Astrocyte (in vitro differentiated cells and primary cell): ENCODE measurements around the gene TES. TPM values are rescaled to one million over a fixed set of nuclear protein-coding genes. Genes with fewer than 3 reads are reported as not detected.

Experiments
- DNase-seq: peaks from one replicate; pipeline ENCODE4 v3.0.0-alpha.2; 2010; ENCODE audit warnings: low read depth
- FAIRE-seq: peaks from 2 replicates; lab custom pipeline; 2011; peaks lifted over from hg19 to GRCh38; lab: Jason Lieb, UNC
- H2AFZ ChIP-seq: 2 replicates; pipeline ENCODE4 v1.6.0; 2012; ENCODE audit warnings: low read depth, low read length, inconsistent platforms
- H3K27ac ChIP-seq: 2 replicates; pipeline ENCODE4 v1.5.1; 2011; ENCODE audit warnings: low read depth, low read length, inconsistent platforms
- H3K27me3 ChIP-seq: 2 replicates; pipeline ENCODE4 v1.6.0; 2011; ENCODE audit warnings: low read length, inconsistent platforms; ENCODE audit not compliant: insufficient read depth
- H3K36me3 ChIP-seq: 2 replicates; pipeline ENCODE4 v1.5.1; 2011; ENCODE audit warnings: low read length, inconsistent platforms; ENCODE audit not compliant: insufficient read depth
- H3K4me1 ChIP-seq: 2 replicates; pipeline ENCODE4 v1.5.1; 2011; ENCODE audit warnings: low read length, inconsistent platforms; ENCODE audit not compliant: insufficient read depth
- H3K4me2 ChIP-seq: 2 replicates; pipeline ENCODE4 v1.6.0; 2012; ENCODE audit warnings: low read length, inconsistent platforms
- H3K4me3 ChIP-seq: 2 replicates; pipeline ENCODE4 v1.5.1; 2011; ENCODE audit warnings: low read depth, mild to moderate bottlenecking, low read length, inconsistent platforms; ENCODE audit not compliant: insufficient read depth
- H3K79me2 ChIP-seq: 2 replicates; pipeline ENCODE4 v1.6.0; 2012; ENCODE audit warnings: mild to moderate bottlenecking, low read length, inconsistent platforms; ENCODE audit not compliant: insufficient read depth
- H3K9ac ChIP-seq: 2 replicates; pipeline ENCODE4 v1.6.0; 2012; ENCODE audit warnings: mild to moderate bottlenecking, low read length, inconsistent platforms
- H3K9me3 ChIP-seq: 2 replicates; pipeline ENCODE4 v1.5.1; 2012; ENCODE audit warnings: low read depth, mild to moderate bottlenecking, low read length, inconsistent platforms; ENCODE audit not compliant: insufficient read depth
- H4K20me1 ChIP-seq: 2 replicates; pipeline ENCODE4 v1.6.0; 2012; ENCODE audit warnings: low read length, inconsistent platforms; ENCODE audit not compliant: insufficient read depth
- H3K27ac Mint-ChIP-seq: one replicate; pipeline ENCODE4 v1.8.0; 2021; ENCODE audit warnings: mild to moderate bottlenecking, mixed read lengths; ENCODE audit not compliant: unreplicated experiment
- H3K27me3 Mint-ChIP-seq: one replicate; pipeline ENCODE4 v1.8.0; 2021; ENCODE audit warnings: low read depth, mixed read lengths; ENCODE audit not compliant: unreplicated experiment
- H3K36me3 Mint-ChIP-seq: one replicate; pipeline ENCODE4 v1.8.0; 2021; ENCODE audit warnings: low read depth, mixed read lengths; ENCODE audit not compliant: unreplicated experiment
- H3K4me1 Mint-ChIP-seq: one replicate; pipeline ENCODE4 v1.8.0; 2021; ENCODE audit warnings: low read depth, mixed read lengths; ENCODE audit not compliant: unreplicated experiment
- H3K4me3 Mint-ChIP-seq: one replicate; pipeline ENCODE4 v1.8.0; 2021; ENCODE audit warnings: mild to moderate bottlenecking, moderate library complexity, mixed read lengths; ENCODE audit not compliant: unreplicated experiment
- H3K9me3 Mint-ChIP-seq: one replicate; pipeline ENCODE4 v1.8.0; 2021; ENCODE audit warnings: mild to moderate bottlenecking, mixed read lengths; ENCODE audit not compliant: unreplicated experiment
- EZH2 ChIP-seq: IDR thresholded peaks from 2 replicates; pipeline ENCODE4 v1.6.1; 2012; ENCODE audit warnings: mild to moderate bottlenecking, low read length, inconsistent platforms; ENCODE audit not compliant: insufficient read depth
- total RNA-seq: library from RNA; stranded (reverse); gene quantifications from 2 replicates; pipeline ENCODE4 v1.2.1, GENCODE V29; 2021
- TF ChIP-seq, protein P1 (sequence below): IDR thresholded peaks from 2 replicates; pipeline ENCODE4 v1.5.1; 2011; ENCODE audit warnings: low read depth, mild to moderate bottlenecking, inconsistent platforms, low read length, moderate library complexity; ENCODE audit not compliant: insufficient read depth

Gene TES
- total RNA-seq, 1 donor from 2014 or later: 179 TPM

DNA sequence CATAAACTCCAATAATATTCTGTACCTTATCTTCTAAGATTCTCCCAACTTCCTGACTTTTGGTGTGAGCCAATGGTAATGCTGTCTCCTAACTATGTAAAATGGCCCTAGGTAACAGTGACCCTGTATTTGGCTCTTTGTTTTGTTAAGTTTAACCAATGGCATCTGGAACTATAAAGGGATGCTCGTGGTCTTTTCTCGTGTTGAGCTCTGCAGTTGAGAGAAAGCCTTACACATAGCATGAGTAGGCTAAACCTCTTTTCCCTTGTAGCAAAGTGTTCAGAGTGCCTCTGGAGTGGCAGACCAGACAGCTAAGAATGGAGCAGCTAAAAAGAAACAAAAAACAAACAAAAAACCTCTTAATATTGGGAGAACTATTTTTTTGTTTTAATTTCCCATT lies 5.2 kb downstream of the TES start:
- no peaks in the 10 kb centered on the region for H3K36me3 Mint-ChIP-seq
- H3K9me3 Mint-ChIP-seq: no peaks in the 10 kb centered on the region
- no peak for DNase-seq
- H3K27ac Mint-ChIP-seq: peak overlapping the region; percentile 35
- H4K20me1 ChIP-seq: peaks cover 40% of the 10 kb centered on the region
- no peak overlapping the region for H3K4me2 ChIP-seq
- no peak overlapping the region for H3K27ac ChIP-seq
- no peak for FAIRE-seq
- peak overlapping the region; percentile 50 for H3K4me3 Mint-ChIP-seq
- H3K9me3 ChIP-seq: no peaks in the 10 kb centered on the region
- H3K4me1 Mint-ChIP-seq: peaks cover 43% of the 10 kb centered on the region
- no peaks in the 10 kb centered on the region for H3K27me3 ChIP-seq
- no peak for TF ChIP-seq EZH2
- TF ChIP-seq, protein P1, sequence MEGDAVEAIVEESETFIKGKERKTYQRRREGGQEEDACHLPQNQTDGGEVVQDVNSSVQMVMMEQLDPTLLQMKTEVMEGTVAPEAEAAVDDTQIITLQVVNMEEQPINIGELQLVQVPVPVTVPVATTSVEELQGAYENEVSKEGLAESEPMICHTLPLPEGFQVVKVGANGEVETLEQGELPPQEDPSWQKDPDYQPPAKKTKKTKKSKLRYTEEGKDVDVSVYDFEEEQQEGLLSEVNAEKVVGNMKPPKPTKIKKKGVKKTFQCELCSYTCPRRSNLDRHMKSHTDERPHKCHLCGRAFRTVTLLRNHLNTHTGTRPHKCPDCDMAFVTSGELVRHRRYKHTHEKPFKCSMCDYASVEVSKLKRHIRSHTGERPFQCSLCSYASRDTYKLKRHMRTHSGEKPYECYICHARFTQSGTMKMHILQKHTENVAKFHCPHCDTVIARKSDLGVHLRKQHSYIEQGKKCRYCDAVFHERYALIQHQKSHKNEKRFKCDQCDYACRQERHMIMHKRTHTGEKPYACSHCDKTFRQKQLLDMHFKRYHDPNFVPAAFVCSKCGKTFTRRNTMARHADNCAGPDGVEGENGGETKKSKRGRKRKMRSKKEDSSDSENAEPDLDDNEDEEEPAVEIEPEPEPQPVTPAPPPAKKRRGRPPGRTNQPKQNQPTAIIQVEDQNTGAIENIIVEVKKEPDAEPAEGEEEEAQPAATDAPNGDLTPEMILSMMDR: no peak
- no peaks in the 10 kb centered on the region for H3K36me3 ChIP-seq
- peaks cover 93% of the 10 kb centered on the region for H3K79me2 ChIP-seq
- H3K27me3 Mint-ChIP-seq: no peaks in the 10 kb centered on the region
- no peak overlapping the region for H3K9ac ChIP-seq
- H2AFZ ChIP-seq: no peak overlapping the region
- H3K4me3 ChIP-seq: no peak overlapping the region
- H3K4me1 ChIP-seq: peaks cover 49% of the 10 kb centered on the region

GRCh38 chr7:116216956-116217571 lies 6.7 kb downstream of the TES start:
- no peak for TF ChIP-seq EZH2
- TF ChIP-seq, protein P1: no peak
- H3K4me2 ChIP-seq: peak overlapping the region; percentile 74
- no peak for DNase-seq
- H3K27me3 Mint-ChIP-seq: no peaks in the 10 kb centered on the region
- H2AFZ ChIP-seq: no peak overlapping the region
- H3K9me3 Mint-ChIP-seq: no peaks in the 10 kb centered on the region
- no peak overlapping the region for H3K4me3 Mint-ChIP-seq
- no peak for FAIRE-seq
- no peaks in the 10 kb centered on the region for H3K36me3 ChIP-seq
- H3K4me3 ChIP-seq: no peak overlapping the region
- H3K27ac Mint-ChIP-seq: peak overlapping the region; percentile 64
- H3K9ac ChIP-seq: peak overlapping the region; percentile 64
- no peaks in the 10 kb centered on the region for H3K36me3 Mint-ChIP-seq
- H3K4me1 Mint-ChIP-seq: peaks cover 43% of the 10 kb centered on the region
- H4K20me1 ChIP-seq: peaks cover 53% of the 10 kb centered on the region
- no peaks in the 10 kb centered on the region for H3K27me3 ChIP-seq
- no peaks in the 10 kb centered on the region for H3K9me3 ChIP-seq
- H3K27ac ChIP-seq: peak overlapping the region; percentile 80
- H3K79me2 ChIP-seq: peaks cover 95% of the 10 kb centered on the region
- peaks cover 49% of the 10 kb centered on the region for H3K4me1 ChIP-seq

DNA sequence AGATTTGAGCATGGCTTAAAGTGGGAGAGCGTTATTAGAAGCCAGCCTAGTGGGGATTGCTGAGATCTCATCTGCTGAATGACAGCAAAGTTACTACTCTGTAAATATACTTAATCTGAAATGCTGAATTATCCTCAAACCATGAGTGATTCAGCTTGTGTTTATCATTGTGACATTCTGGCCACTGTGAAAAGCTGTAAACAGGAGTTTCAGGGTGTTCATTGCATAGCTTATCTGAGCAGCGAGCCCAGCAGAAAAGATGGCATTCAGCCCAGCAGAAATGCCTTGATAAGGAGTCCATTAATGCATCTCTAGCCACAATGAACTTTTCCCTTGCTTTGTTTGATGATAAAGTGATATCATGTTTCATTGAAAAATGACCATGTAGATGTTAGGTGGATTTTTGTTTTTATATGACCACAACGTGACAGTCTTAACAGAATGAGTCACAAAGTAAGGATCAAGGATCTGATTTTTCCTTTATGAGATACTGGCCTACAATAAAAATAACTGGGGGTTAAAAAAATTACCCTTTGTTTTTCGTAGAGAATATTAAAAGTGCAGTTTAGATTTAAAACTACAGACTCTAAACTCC lies 7.8 kb downstream of the TES start:
- peaks cover 46% of the 10 kb centered on the region for H3K4me1 Mint-ChIP-seq
- TF ChIP-seq, protein P1: no peak
- no peak for TF ChIP-seq EZH2
- Histone ChIP-seq H3K36me3 (no peaks in the 10 kb centered on the region), H3K4me1 (peaks cover 44% of the 10 kb centered on the region), H3K4me2 (peak overlapping the region; percentile 74), H3K9ac (peak overlapping the region; percentile 64), H3K79me2 (peaks cover 95% of the 10 kb centered on the region), H3K27me3 (no peaks in the 10 kb centered on the region), H4K20me1 (peaks cover 62% of the 10 kb centered on the region), H3K9me3 (no peaks in the 10 kb centered on the region), H3K27ac (peak overlapping the region; percentile 80), H2AFZ (no peak overlapping the region), H3K4me3 (peak overlapping the region; percentile 41)
- H3K9me3 Mint-ChIP-seq: no peaks in the 10 kb centered on the region
- FAIRE-seq (peak; percentile 59), DNase-seq (peak; percentile 99)
- peak overlapping the region; percentile 63 for H3K27ac Mint-ChIP-seq
- H3K27me3 Mint-ChIP-seq: no peaks in the 10 kb centered on the region
- H3K4me3 Mint-ChIP-seq: peak overlapping the region; percentile 1
- H3K36me3 Mint-ChIP-seq: no peaks in the 10 kb centered on the region
